ENCODE results near the gene SLC9A3.
A peak's percentile ranks its signal among the peaks of the same experiment; 100 is the strongest.

The SLC9A3 gene

DNA sequence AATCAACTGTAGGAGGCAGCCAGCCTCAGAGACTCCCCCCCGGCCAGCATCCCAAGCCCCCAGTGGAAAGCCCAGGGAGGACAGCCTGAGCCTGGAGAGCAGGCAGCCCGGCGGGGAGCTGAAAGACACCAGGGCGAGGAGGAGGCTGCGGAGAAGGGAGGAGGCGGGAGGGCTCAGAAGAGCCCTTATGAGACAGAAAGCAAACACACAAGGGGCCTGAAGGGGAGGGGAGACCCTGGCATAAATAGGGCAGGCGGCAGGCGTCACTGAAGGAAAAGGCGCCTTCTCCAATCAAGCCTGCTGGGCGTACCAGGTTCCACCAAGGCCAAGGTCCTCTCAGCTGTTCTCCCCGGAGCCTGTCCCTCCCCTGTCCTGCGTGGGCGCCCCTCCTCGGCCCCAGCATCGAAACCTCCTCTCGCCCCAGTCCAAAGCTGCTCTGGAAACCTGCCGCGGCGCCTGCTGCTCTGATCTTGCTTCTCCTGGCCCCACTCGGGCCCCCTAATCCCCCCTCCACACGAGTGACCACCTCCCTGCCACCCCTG is 1.3 kb downstream of the SLC9A3 start:
- Histone ChIP-seq H3K27ac (ENCODE audit: low read depth, low read length) (no peak overlapping the region), H4K5ac (ENCODE audit: low read length) (no peak overlapping the region), H3K4me2 (ENCODE audit: low read length) (no peak overlapping the region), H2BK120ac (ENCODE audit: low read depth, low read length) (no peak overlapping the region), H2BK15ac (replicated peaks; ENCODE audit: low read depth) (no peak overlapping the region), H3K36me3 (ENCODE audit: control insufficient read depth, insufficient read depth, low read length) (no peaks in the 10 kb centered on the region), H3K4me3 (ENCODE audit: low read length) (no peak overlapping the region), H3K4ac (ENCODE audit: low read depth, low read length) (no peak overlapping the region), H4K8ac (ENCODE audit: low read depth, low read length) (no peak overlapping the region), H3K56ac (ENCODE audit: low read length) (no peak overlapping the region), H3K4me1 (ENCODE audit: control insufficient read depth, low read depth, low read length) (no peaks in the 10 kb centered on the region), H3K79me2 (ENCODE audit: control insufficient read depth, insufficient read depth, low read length) (no peaks in the 10 kb centered on the region), H3K23ac (ENCODE audit: low read length) (no peak overlapping the region), H3K79me1 (ENCODE audit: low read length) (no peaks in the 10 kb centered on the region), H3K27me3 (ENCODE audit: insufficient read depth, low read length, poor library complexity) (peaks cover 48% of the 10 kb centered on the region), H3K9ac (ENCODE audit: low read length) (no peak overlapping the region), H2BK5ac (ENCODE audit: low read length) (no peak overlapping the region), H2AK5ac (ENCODE audit: low read length) (no peak overlapping the region), H3K18ac (ENCODE audit: low read length) (no peak overlapping the region)
- DNase-seq = peak; percentile 61
- no CpG with 5 or more reads among the region's 21 CpGs for WGBS (ENCODE audit: extremely low coverage, insufficient coverage, low lambda C conversion rate)

- H4K8ac ChIP-seq (ENCODE audit: low read depth, low read length) = no peak overlapping the region
- WGBS (ENCODE audit: extremely low coverage, insufficient coverage, low lambda C conversion rate) = no CpG with 5 or more reads among the region's 16 CpGs
- no peak for DNase-seq
- no peak overlapping the region for H3K4me3 ChIP-seq (ENCODE audit: low read length)
- H3K18ac ChIP-seq (ENCODE audit: low read length) = no peak overlapping the region
- H3K9ac ChIP-seq (ENCODE audit: low read length) = no peak overlapping the region
- H3K27me3 ChIP-seq (ENCODE audit: insufficient read depth, low read length, poor library complexity) = peaks cover 39% of the 10 kb centered on the region
- no peak overlapping the region for H2BK5ac ChIP-seq (ENCODE audit: low read length)
- no peak overlapping the region for H2AK5ac ChIP-seq (ENCODE audit: low read length)
- no peaks in the 10 kb centered on the region for H3K36me3 ChIP-seq (ENCODE audit: control insufficient read depth, insufficient read depth, low read length)
- H4K5ac ChIP-seq (ENCODE audit: low read length) = no peak overlapping the region
- no peak overlapping the region for H3K4ac ChIP-seq (ENCODE audit: low read depth, low read length)
- H3K79me2 ChIP-seq (ENCODE audit: control insufficient read depth, insufficient read depth, low read length) = no peaks in the 10 kb centered on the region
- H3K4me1 ChIP-seq (ENCODE audit: control insufficient read depth, low read depth, low read length) = no peaks in the 10 kb centered on the region
- no peak overlapping the region for H3K27ac ChIP-seq (ENCODE audit: low read depth, low read length)
- H2BK15ac ChIP-seq (replicated peaks; ENCODE audit: low read depth) = no peak overlapping the region
- no peak overlapping the region for H2BK120ac ChIP-seq (ENCODE audit: low read depth, low read length)
- H3K79me1 ChIP-seq (ENCODE audit: low read length) = no peaks in the 10 kb centered on the region
- no peak overlapping the region for H3K56ac ChIP-seq (ENCODE audit: low read length)
- no peak overlapping the region for H3K23ac ChIP-seq (ENCODE audit: low read length)
- H3K4me2 ChIP-seq (ENCODE audit: low read length) = no peak overlapping the region
Observed at GRCh38 chr5:522116-522515, 2.1 kb downstream of the SLC9A3 start.

DNA sequence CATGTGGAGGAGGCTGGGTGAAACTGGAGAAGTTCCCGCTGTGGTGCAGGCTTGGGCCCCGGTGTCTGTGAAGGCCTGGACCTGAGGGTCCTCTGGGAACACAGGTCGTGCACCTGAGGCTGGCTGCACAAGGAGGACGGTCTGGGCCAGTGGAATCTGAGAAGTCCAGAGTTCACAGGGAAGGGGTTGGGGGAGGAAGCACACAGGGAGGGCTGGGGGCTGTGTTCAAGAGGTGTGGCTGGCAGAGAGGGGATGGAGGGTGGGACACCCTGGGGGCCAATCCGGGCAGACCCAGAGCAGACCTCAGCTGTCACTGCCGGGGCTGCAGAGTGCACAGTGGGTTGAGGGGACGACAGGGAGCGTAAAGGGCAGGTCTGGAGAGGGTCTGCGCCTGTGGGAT is 2.6 kb downstream of the SLC9A3 start:
- no peaks in the 10 kb centered on the region for H3K4me1 ChIP-seq (ENCODE audit: control insufficient read depth, low read depth, low read length)
- no peak overlapping the region for H3K4me2 ChIP-seq (ENCODE audit: low read length)
- no peak overlapping the region for H4K5ac ChIP-seq (ENCODE audit: low read length)
- H3K18ac ChIP-seq (ENCODE audit: low read length) = no peak overlapping the region
- no peak overlapping the region for H3K23ac ChIP-seq (ENCODE audit: low read length)
- no peak overlapping the region for H3K27ac ChIP-seq (ENCODE audit: low read depth, low read length)
- no peak overlapping the region for H2BK120ac ChIP-seq (ENCODE audit: low read depth, low read length)
- H3K79me1 ChIP-seq (ENCODE audit: low read length) = no peaks in the 10 kb centered on the region
- H3K4me3 ChIP-seq (ENCODE audit: low read length) = no peak overlapping the region
- no peak overlapping the region for H2AK5ac ChIP-seq (ENCODE audit: low read length)
- H3K27me3 ChIP-seq (ENCODE audit: insufficient read depth, low read length, poor library complexity) = peaks cover 39% of the 10 kb centered on the region
- H3K36me3 ChIP-seq (ENCODE audit: control insufficient read depth, insufficient read depth, low read length) = no peaks in the 10 kb centered on the region
- no peak for DNase-seq
- H2BK15ac ChIP-seq (replicated peaks; ENCODE audit: low read depth) = no peak overlapping the region
- no peak overlapping the region for H4K8ac ChIP-seq (ENCODE audit: low read depth, low read length)
- H3K56ac ChIP-seq (ENCODE audit: low read length) = no peak overlapping the region
- H3K9ac ChIP-seq (ENCODE audit: low read length) = no peak overlapping the region
- no peak overlapping the region for H2BK5ac ChIP-seq (ENCODE audit: low read length)
- no CpG with 5 or more reads among the region's 9 CpGs for WGBS (ENCODE audit: extremely low coverage, insufficient coverage, low lambda C conversion rate)
- H3K79me2 ChIP-seq (ENCODE audit: control insufficient read depth, insufficient read depth, low read length) = no peaks in the 10 kb centered on the region
- H3K4ac ChIP-seq (ENCODE audit: low read depth, low read length) = no peak overlapping the region

DNA sequence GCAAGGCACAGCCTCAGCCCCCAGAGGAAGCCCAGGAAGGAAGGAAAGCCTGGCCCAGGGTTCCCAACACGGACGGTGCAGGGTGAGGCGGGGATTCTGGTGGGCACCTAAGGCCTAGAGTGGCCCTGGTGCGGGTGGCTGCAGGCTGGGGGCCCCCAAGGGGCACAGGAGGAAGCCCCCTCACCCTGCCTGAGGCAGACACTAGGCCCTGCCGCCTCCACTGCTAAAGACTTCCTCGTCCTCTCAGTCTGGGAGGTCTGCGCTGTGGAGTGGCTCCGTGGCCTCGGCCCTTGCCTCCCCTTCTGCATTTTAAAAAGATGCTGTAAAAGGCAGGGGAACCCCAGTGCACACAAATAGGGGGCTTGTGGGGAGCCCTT is 3.4 kb downstream of the SLC9A3 start:
- H3K27me3 ChIP-seq (ENCODE audit: insufficient read depth, low read length, poor library complexity) = peaks cover 32% of the 10 kb centered on the region
- DNase-seq = no peak

GRCh38 chr5:520196-520849 is 3.9 kb downstream of the SLC9A3 start:
- no peak for DNase-seq
- Histone ChIP-seq H3K56ac (ENCODE audit: low read length) (no peak overlapping the region), H3K9ac (ENCODE audit: low read length) (no peak overlapping the region), H3K79me1 (ENCODE audit: low read length) (no peaks in the 10 kb centered on the region), H2BK120ac (ENCODE audit: low read depth, low read length) (no peak overlapping the region), H3K27me3 (ENCODE audit: insufficient read depth, low read length, poor library complexity) (peaks cover 27% of the 10 kb centered on the region), H3K18ac (ENCODE audit: low read length) (no peak overlapping the region), H3K4ac (ENCODE audit: low read depth, low read length) (no peak overlapping the region), H2BK15ac (replicated peaks; ENCODE audit: low read depth) (no peak overlapping the region), H2BK5ac (ENCODE audit: low read length) (no peak overlapping the region), H4K5ac (ENCODE audit: low read length) (no peak overlapping the region), H3K79me2 (ENCODE audit: control insufficient read depth, insufficient read depth, low read length) (no peaks in the 10 kb centered on the region), H2AK5ac (ENCODE audit: low read length) (no peak overlapping the region), H3K36me3 (ENCODE audit: control insufficient read depth, insufficient read depth, low read length) (no peaks in the 10 kb centered on the region), H3K27ac (ENCODE audit: low read depth, low read length) (no peak overlapping the region), H3K4me1 (ENCODE audit: control insufficient read depth, low read depth, low read length) (no peaks in the 10 kb centered on the region), H3K4me3 (ENCODE audit: low read length) (no peak overlapping the region), H3K23ac (ENCODE audit: low read length) (no peak overlapping the region), H3K4me2 (ENCODE audit: low read length) (no peak overlapping the region), H4K8ac (ENCODE audit: low read depth, low read length) (no peak overlapping the region)
- no CpG with 5 or more reads among the region's 20 CpGs for WGBS (ENCODE audit: extremely low coverage, insufficient coverage, low lambda C conversion rate)

More for the DNA sequence above, 3.4 kb downstream of the SLC9A3 start:
- no peaks in the 10 kb centered on the region for H3K79me2 ChIP-seq (ENCODE audit: control insufficient read depth, insufficient read depth, low read length)
- no peak overlapping the region for H3K4me2 ChIP-seq (ENCODE audit: low read length)
- WGBS (ENCODE audit: extremely low coverage, insufficient coverage, low lambda C conversion rate) = no CpG with 5 or more reads among the region's 9 CpGs
- H3K9ac ChIP-seq (ENCODE audit: low read length) = no peak overlapping the region
- H4K5ac ChIP-seq (ENCODE audit: low read length) = no peak overlapping the region
- H2BK5ac ChIP-seq (ENCODE audit: low read length) = no peak overlapping the region
- no peak overlapping the region for H2AK5ac ChIP-seq (ENCODE audit: low read length)
- H4K8ac ChIP-seq (ENCODE audit: low read depth, low read length) = no peak overlapping the region
- H3K18ac ChIP-seq (ENCODE audit: low read length) = no peak overlapping the region
- H3K27ac ChIP-seq (ENCODE audit: low read depth, low read length) = no peak overlapping the region
- no peak overlapping the region for H2BK120ac ChIP-seq (ENCODE audit: low read depth, low read length)
- no peak overlapping the region for H3K23ac ChIP-seq (ENCODE audit: low read length)
- H3K36me3 ChIP-seq (ENCODE audit: control insufficient read depth, insufficient read depth, low read length) = no peaks in the 10 kb centered on the region
- no peaks in the 10 kb centered on the region for H3K79me1 ChIP-seq (ENCODE audit: low read length)
- H2BK15ac ChIP-seq (replicated peaks; ENCODE audit: low read depth) = no peak overlapping the region
- no peaks in the 10 kb centered on the region for H3K4me1 ChIP-seq (ENCODE audit: control insufficient read depth, low read depth, low read length)
- no peak overlapping the region for H3K56ac ChIP-seq (ENCODE audit: low read length)
- H3K4me3 ChIP-seq (ENCODE audit: low read length) = no peak overlapping the region
- H3K4ac ChIP-seq (ENCODE audit: low read depth, low read length) = no peak overlapping the region

DNA sequence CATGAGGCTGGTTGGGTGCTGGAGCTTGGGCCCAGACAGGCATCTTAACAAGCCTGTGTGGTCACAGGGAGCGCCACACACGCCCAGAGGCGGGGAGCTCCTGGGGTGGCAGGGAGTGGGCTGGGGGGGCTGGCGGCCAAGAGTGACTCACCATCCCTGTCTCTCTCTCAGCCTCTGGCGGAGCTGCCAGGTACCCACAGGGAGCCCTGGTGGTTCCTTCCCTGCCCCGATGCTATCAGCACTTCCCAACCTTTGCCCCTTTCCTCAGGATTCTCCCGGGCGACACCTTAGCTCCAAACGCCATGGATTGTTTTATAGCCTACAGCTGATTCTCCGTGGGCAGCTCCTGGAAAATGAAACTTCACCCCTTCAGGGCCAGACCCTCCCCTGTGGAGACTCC is 5.5 kb downstream of the SLC9A3 start:
- Histone ChIP-seq H3K27me3 (ENCODE audit: insufficient read depth, low read length, poor library complexity) (peaks cover 14% of the 10 kb centered on the region), H3K79me2 (ENCODE audit: control insufficient read depth, insufficient read depth, low read length) (no peaks in the 10 kb centered on the region), H3K36me3 (ENCODE audit: control insufficient read depth, insufficient read depth, low read length) (no peaks in the 10 kb centered on the region), H4K5ac (ENCODE audit: low read length) (no peak overlapping the region), H3K9ac (ENCODE audit: low read length) (no peak overlapping the region), H2BK15ac (replicated peaks; ENCODE audit: low read depth) (no peak overlapping the region), H3K4ac (ENCODE audit: low read depth, low read length) (no peak overlapping the region), H3K23ac (ENCODE audit: low read length) (no peak overlapping the region), H2BK120ac (ENCODE audit: low read depth, low read length) (no peak overlapping the region), H3K56ac (ENCODE audit: low read length) (no peak overlapping the region), H3K4me3 (ENCODE audit: low read length) (no peak overlapping the region), H4K8ac (ENCODE audit: low read depth, low read length) (no peak overlapping the region), H3K18ac (ENCODE audit: low read length) (no peak overlapping the region), H3K4me2 (ENCODE audit: low read length) (no peak overlapping the region), H3K79me1 (ENCODE audit: low read length) (no peaks in the 10 kb centered on the region), H2BK5ac (ENCODE audit: low read length) (no peak overlapping the region), H3K4me1 (ENCODE audit: control insufficient read depth, low read depth, low read length) (no peaks in the 10 kb centered on the region), H3K27ac (ENCODE audit: low read depth, low read length) (no peak overlapping the region), H2AK5ac (ENCODE audit: low read length) (no peak overlapping the region)
- WGBS (ENCODE audit: extremely low coverage, insufficient coverage, low lambda C conversion rate) = no CpG with 5 or more reads among the region's 10 CpGs
- DNase-seq = no peak
